CD8-positive, alpha-beta memory T cell (primary cell): ENCODE results near the gene CLEC4D. TPM values are rescaled to one million over a fixed set of nuclear protein-coding genes. Genes with fewer than 3 reads are reported as not detected.
"Not testable (repeated sequence)": the region's sequence is repeated elsewhere in the genome, so short reads cannot be mapped to it uniquely, and the experiment has no call there.

Experiments
- CTCF ChIA-PET: fragments of 350-600 bp; sonication (Branson Sonifier 250); formaldehyde crosslinking; loops from one replicate; lab custom pipeline; 2021; ENCODE audit warnings: antibody characterized with exemption; lab: Charles Lee
- POLR2A ChIA-PET: fragments of 350-600 bp; sonication (Branson Sonifier 250); formaldehyde crosslinking; loops from one replicate; lab custom pipeline; 2021; ENCODE audit warnings: antibody characterized with exemption; lab: Charles Lee
- DNase-seq, 5 donors: peaks; one replicate each; pipeline versions ENCODE4 v3.0.0 to v3.0.0-alpha.2; 2020 to 2022; ENCODE audit warnings: mixed read lengths in 1 of 5
- H3K27ac ChIP-seq: one replicate; pipeline ENCODE4 v1.7.0; 2013; ENCODE audit warnings: low read depth, mild to moderate bottlenecking, low read length, moderate library complexity
- H3K27me3 ChIP-seq: 2 replicates; pipeline ENCODE4 v1.7.0; 2013; ENCODE audit warnings: low read length, mild to moderate bottlenecking; ENCODE audit not compliant: insufficient read depth, poor library complexity, severe bottlenecking
- H3K36me3 ChIP-seq: 2 replicates; pipeline ENCODE4 v1.7.0; 2013; ENCODE audit warnings: mild to moderate bottlenecking, low read length, moderate library complexity; ENCODE audit not compliant: insufficient read depth
- H3K4me1 ChIP-seq: 2 replicates; pipeline ENCODE4 v1.7.0; 2013; ENCODE audit warnings: mild to moderate bottlenecking, low read length, moderate library complexity; ENCODE audit not compliant: insufficient read depth
- H3K4me3 ChIP-seq: 2 replicates; pipeline ENCODE4 v1.7.0; 2013; ENCODE audit warnings: mild to moderate bottlenecking, low read length
- H3K9me3 ChIP-seq: 2 replicates; pipeline ENCODE4 v1.7.0; 2013; ENCODE audit warnings: mild to moderate bottlenecking, low read length
- H3K27ac Mint-ChIP-seq, 8 donors: one replicate each; pipeline ENCODE4 v1.8.0; 2020 to 2021; ENCODE audit warnings: mixed read lengths in 8 of 8, mild to moderate bottlenecking in 6 of 8, inconsistent platforms in 3 of 8, moderate library complexity in 3 of 8
- H3K27me3 Mint-ChIP-seq, 2 donors: one replicate each; pipeline ENCODE4 v1.8.0; 2020 to 2021; ENCODE audit warnings: mixed read lengths in 2 of 2, mild to moderate bottlenecking in 1 of 2, moderate library complexity in 1 of 2
- H3K36me3 Mint-ChIP-seq, 3 donors: one replicate each; pipeline ENCODE4 v1.8.0; 2020 to 2021; ENCODE audit warnings: mixed read lengths in 3 of 3, inconsistent platforms in 1 of 3, mild to moderate bottlenecking in 1 of 3
- H3K4me1 Mint-ChIP-seq, 3 donors: one replicate each; pipeline ENCODE4 v1.8.0; 2020 to 2021; ENCODE audit warnings: mixed read lengths in 3 of 3, inconsistent platforms in 1 of 3, mild to moderate bottlenecking in 1 of 3
- H3K4me3 Mint-ChIP-seq, 7 donors: one replicate each; pipeline ENCODE4 v1.8.0; 2020 to 2021; ENCODE audit warnings: mixed read lengths in 7 of 7, mild to moderate bottlenecking in 6 of 7, moderate library complexity in 4 of 7, inconsistent platforms in 2 of 7
- H3K9me3 Mint-ChIP-seq, 5 donors: one replicate each; pipeline ENCODE4 v1.8.0; 2020 to 2022; ENCODE audit warnings: mixed read lengths in 5 of 5, mild to moderate bottlenecking in 3 of 5, moderate library complexity in 2 of 5, inconsistent platforms in 1 of 5
- polyA plus RNA-seq: library from polyadenylated mRNA; unstranded; fragments of 300-500 nt; fragmentation: Illumina TruSeq; gene quantifications from one replicate; pipeline ENCODE4 v1.2.3, GENCODE V29; 2021
- total RNA-seq, 2 experiments: library from RNA; stranded (reverse); gene quantifications; one replicate each; pipeline ENCODE4 v1.2.3, GENCODE V29; 2021

Gene CLEC4D
- total and polyA plus RNA-seq, 3 experiments from 2014 or later, result not detected

GRCh38 chr12:8554451-8555195 lies 41.3 kb downstream of the CLEC4D start:
- Histone ChIP-seq H3K36me3 (no peaks in the 10 kb centered on the region), H3K27me3 (no peaks in the 10 kb centered on the region), H3K9me3 (no peaks in the 10 kb centered on the region), H3K4me1 (no peaks in the 10 kb centered on the region), H3K4me3 (no peak overlapping the region), H3K27ac (no peak overlapping the region)
- H3K9me3 Mint-ChIP-seq, result no peaks in the 10 kb centered on the region
- H3K4me3 Mint-ChIP-seq, result no peak overlapping the region
- H3K36me3 Mint-ChIP-seq, result no peaks in the 10 kb centered on the region
- POLR2A ChIA-PET, result no interaction called here
- CTCF ChIA-PET, result interaction anchor here (2.2 kb wide), 1 partner anchor 10 kb away, joined by 13 read pairs; no protein-coding TSS in a partner anchor
- no peak for DNase-seq
- peaks cover 0 to 1% of the 10 kb centered on the region in 2 donors for H3K27me3 Mint-ChIP-seq
- H3K4me1 Mint-ChIP-seq, result peaks cover 0 to 5% (median 1%) of the 10 kb centered on the region in 3 donors
- no peak overlapping the region for H3K27ac Mint-ChIP-seq

- Histone ChIP-seq H3K27ac (no peak overlapping the region), H3K27me3 (no peaks in the 10 kb centered on the region), H3K9me3 (no peaks in the 10 kb centered on the region), H3K36me3 (no peaks in the 10 kb centered on the region), H3K4me3 (no peak overlapping the region), H3K4me1 (no peaks in the 10 kb centered on the region)
- DNase-seq, result no peak
- CTCF ChIA-PET, result interaction anchor here (2.2 kb wide), 1 partner anchor 12 kb away, joined by 13 read pairs; no protein-coding TSS in a partner anchor
- peaks cover 0 to 2% (median 0%) of the 10 kb centered on the region in 5 donors for H3K9me3 Mint-ChIP-seq
- no peak overlapping the region for H3K27ac Mint-ChIP-seq
- no peak overlapping the region for H3K4me3 Mint-ChIP-seq
- H3K4me1 Mint-ChIP-seq, result peaks cover 0 to 5% (median 1%) of the 10 kb centered on the region in 3 donors
- POLR2A ChIA-PET, result no interaction called here
- peaks cover 1 to 13% of the 10 kb centered on the region in 2 donors for H3K27me3 Mint-ChIP-seq
- peaks cover 0 to 7% (median 0%) of the 10 kb centered on the region in 3 donors for H3K36me3 Mint-ChIP-seq
These were observed 43.3 kb downstream of the CLEC4D start for GRCh38 chr12:8556531-8557097.

- CTCF ChIA-PET, result no interaction called here
- H3K4me1 Mint-ChIP-seq, result peaks cover 0 to 5% (median 1%) of the 10 kb centered on the region in 3 donors
- Histone ChIP-seq H3K9me3 (peaks cover 6% of the 10 kb centered on the region), H3K27ac (no peak overlapping the region), H3K27me3 (no peaks in the 10 kb centered on the region), H3K4me3 (no peak overlapping the region), H3K4me1 (no peaks in the 10 kb centered on the region), H3K36me3 (no peaks in the 10 kb centered on the region)
- H3K27ac Mint-ChIP-seq, result no peak overlapping the region
- POLR2A ChIA-PET, result no interaction called here
- DNase-seq, result no peak
- no peak overlapping the region for H3K4me3 Mint-ChIP-seq
- peaks cover 0 to 19% (median 0%) of the 10 kb centered on the region in 3 donors for H3K36me3 Mint-ChIP-seq
- peaks cover 1 to 16% of the 10 kb centered on the region in 2 donors for H3K27me3 Mint-ChIP-seq
- peaks cover 2 to 21% (median 6%) of the 10 kb centered on the region in 5 donors for H3K9me3 Mint-ChIP-seq
These were observed 46.4 kb downstream of the CLEC4D start for GRCh38 chr12:8559676-8560075.

- no peaks in the 10 kb centered on the region for H3K4me1 ChIP-seq
- DNase-seq, result no peak
- no peaks in the 10 kb centered on the region for H3K27me3 ChIP-seq
- POLR2A ChIA-PET, result no interaction called here
- no peak overlapping the region for H3K4me3 ChIP-seq
- Mint-ChIP-seq H3K4me3 (no peak overlapping the region), H3K27me3 (peaks cover 4 to 16% of the 10 kb centered on the region in 2 donors), H3K9me3 (peaks cover 2 to 21% (median 6%) of the 10 kb centered on the region in 5 donors), H3K36me3 (peaks cover 0 to 19% (median 0%) of the 10 kb centered on the region in 3 donors), H3K27ac (no peak overlapping the region), H3K4me1 (no peaks in the 10 kb centered on the region)
- no peak overlapping the region for H3K27ac ChIP-seq
- CTCF ChIA-PET, result interaction anchor here (1.0 kb wide), 2 partner anchors 18 to 29 kb away, joined by 3 read pairs; no protein-coding TSS in a partner anchor
- no peaks in the 10 kb centered on the region for H3K36me3 ChIP-seq
- peaks cover 6% of the 10 kb centered on the region for H3K9me3 ChIP-seq
These were observed 47.7 kb downstream of the CLEC4D start for GRCh38 chr12:8561011-8561410.

GRCh38 chr12:8562310-8562709 lies 49.0 kb downstream of the CLEC4D start:
- Mint-ChIP-seq H3K4me3 (no peak overlapping the region), H3K9me3 (peaks cover 2 to 21% (median 6%) of the 10 kb centered on the region in 5 donors), H3K27me3 (peaks cover 3 to 16% of the 10 kb centered on the region in 2 donors), H3K27ac (no peak overlapping the region), H3K4me1 (no peaks in the 10 kb centered on the region), H3K36me3 (peaks cover 0 to 25% (median 0%) of the 10 kb centered on the region in 3 donors)
- Histone ChIP-seq H3K4me1 (no peaks in the 10 kb centered on the region), H3K36me3 (no peaks in the 10 kb centered on the region), H3K9me3 (peaks cover 6% of the 10 kb centered on the region), H3K27me3 (no peaks in the 10 kb centered on the region), H3K27ac (no peak overlapping the region), H3K4me3 (no peak overlapping the region)
- DNase-seq, result no peak
- ChIA-PET CTCF (interaction anchor here (1.1 kb wide), 1 partner anchor 18 kb away, joined by 3 read pairs; no protein-coding TSS in a partner anchor), POLR2A (no interaction called here)

GRCh38 chr12:8563356-8563755 lies 50.1 kb downstream of the CLEC4D start:
- no peak for DNase-seq
- Histone ChIP-seq H3K27me3 (no peaks in the 10 kb centered on the region), H3K4me1 (no peaks in the 10 kb centered on the region), H3K27ac (no peak overlapping the region), H3K36me3 (no peaks in the 10 kb centered on the region), H3K4me3 (no peak overlapping the region), H3K9me3 (peaks cover 6% of the 10 kb centered on the region)
- peaks cover 0 to 27% (median 0%) of the 10 kb centered on the region in 3 donors for H3K36me3 Mint-ChIP-seq
- ChIA-PET CTCF (no interaction called here), POLR2A (no interaction called here)
- no peak overlapping the region for H3K27ac Mint-ChIP-seq
- H3K9me3 Mint-ChIP-seq, result peaks cover 2 to 21% (median 6%) of the 10 kb centered on the region in 5 donors
- H3K4me1 Mint-ChIP-seq, result no peaks in the 10 kb centered on the region
- H3K4me3 Mint-ChIP-seq, result no peak overlapping the region
- H3K27me3 Mint-ChIP-seq, result peaks cover 3 to 16% of the 10 kb centered on the region in 2 donors

- H3K36me3 ChIP-seq, result no peaks in the 10 kb centered on the region
- H3K9me3 Mint-ChIP-seq, result peaks cover 2 to 21% (median 6%) of the 10 kb centered on the region in 5 donors
- H3K27ac ChIP-seq, result no peak overlapping the region
- H3K36me3 Mint-ChIP-seq, result peaks cover 0 to 27% (median 0%) of the 10 kb centered on the region in 3 donors
- H3K27ac Mint-ChIP-seq, result no peak overlapping the region
- no peaks in the 10 kb centered on the region for H3K4me1 Mint-ChIP-seq
- H3K27me3 Mint-ChIP-seq, result peaks cover 3 to 16% of the 10 kb centered on the region in 2 donors
- no peak overlapping the region for H3K4me3 ChIP-seq
- H3K4me1 ChIP-seq, result no peaks in the 10 kb centered on the region
- DNase-seq, result no peak
- no peak overlapping the region for H3K4me3 Mint-ChIP-seq
- peaks cover 6% of the 10 kb centered on the region for H3K9me3 ChIP-seq
- no peaks in the 10 kb centered on the region for H3K27me3 ChIP-seq
- POLR2A ChIA-PET, result no interaction called here
- CTCF ChIA-PET, result interaction anchor here (4.5 kb wide), 1 partner anchor 20 kb away, joined by 17 read pairs; no protein-coding TSS in a partner anchor
These were observed 51.4 kb downstream of the CLEC4D start for GRCh38 chr12:8564656-8565055.

GRCh38 chr12:8566052-8566451 lies 52.7 kb downstream of the CLEC4D start:
- Mint-ChIP-seq H3K36me3 (peaks cover 0 to 25% (median 0%) of the 10 kb centered on the region in 3 donors), H3K9me3 (peaks cover 2 to 21% (median 6%) of the 10 kb centered on the region in 5 donors)
- H3K4me3 Mint-ChIP-seq, H3K4me3 ChIP-seq, H3K27ac ChIP-seq, H3K4me1 ChIP-seq, H3K27me3 Mint-ChIP-seq, H3K9me3 ChIP-seq, DNase-seq, H3K36me3 ChIP-seq, H3K27me3 ChIP-seq, H3K4me1 Mint-ChIP-seq, H3K27ac Mint-ChIP-seq, POLR2A ChIA-PET: not testable (repeated sequence)
- CTCF ChIA-PET, result interaction anchor here (4.5 kb wide), 1 partner anchor 22 kb away, joined by 17 read pairs; no protein-coding TSS in a partner anchor
